ENCODE measurements around the gene USP27X. TPM values are rescaled to one million over a fixed set of nuclear protein-coding genes. Genes with fewer than 3 reads are reported as not detected.

The USP27X gene
- total RNA-seq, 3 donors from 2014 or later (not counting 1 experiment from before 2014, with no cell fraction given), result 1.7 to 2.4 (median 2.0) TPM

- TF ChIP-seq CTCF (IDR thresholded peaks at IDR 0.05), result no peak
- Mint-ChIP-seq H3K27ac (peak within 1 kb of the TSS in 1 of 2 donors; percentile 72), H3K9me3 (no peaks in the 10 kb centered on the region), H3K4me1 (no peaks in the 10 kb centered on the region), H3K4me3 (peak within 1 kb of the TSS; percentile 82), H3K27me3 (ENCODE audit: low read depth in 2 of 2) (peaks cover 0 to 15% of the 10 kb centered on the region in 2 donors), H3K36me3 (no peaks in the 10 kb centered on the region)
- DNase-seq, result peak; percentile 87 to 97
- H3K36me3 ChIP-seq (ENCODE audit: control insufficient read depth, insufficient read depth, low read length), result no peaks in the 10 kb centered on the region
- no peaks in the 10 kb centered on the region for H3K9me3 ChIP-seq (ENCODE audit: control insufficient read depth, insufficient read depth, low read length)
- no peaks in the 10 kb centered on the region for H3K27me3 ChIP-seq (ENCODE audit: control insufficient read depth, insufficient read depth, low read length)
- H3K4me1 ChIP-seq (ENCODE audit: control insufficient read depth, insufficient read depth, low read length), result peaks cover 8% of the 10 kb centered on the region
- ATAC-seq, result peak; percentile 92 to 98 (median 96)
- under 1% methylated on average over 80 of the region's 83 CpGs for WGBS (ENCODE audit: insufficient coverage)
- H3K4me3 ChIP-seq (ENCODE audit: low read length), result peak within 1 kb of the TSS; percentile 64
- intact Hi-C loops (cut with micrococcal nuclease), result loop anchor here (1.0 kb wide), 1 partner anchor 43 kb away; the partner anchor contains the start of gene USP27X
- H3K27ac ChIP-seq (ENCODE audit: low read length), result peak within 1 kb of the TSS; percentile 54
Observed at GRCh38 chrX:49922291-49923241, 43.3 kb downstream of the USP27X start, which contains the start of gene CLCN5. Gene CLCN5 (plus strand): TSS chrX:49922596. CDS start chrX:49925299, 2,703 bp downstream.

- Mint-ChIP-seq H3K36me3 (no peaks in the 10 kb centered on the region), H3K27ac (no peak overlapping the region), H3K9me3 (no peaks in the 10 kb centered on the region), H3K4me3 (no peak overlapping the region), H3K4me1 (no peaks in the 10 kb centered on the region), H3K27me3 (ENCODE audit: low read depth in 2 of 2) (peaks cover 0 to 15% of the 10 kb centered on the region in 2 donors)
- Histone ChIP-seq H3K36me3 (ENCODE audit: control insufficient read depth, insufficient read depth, low read length) (no peaks in the 10 kb centered on the region), H3K27ac (ENCODE audit: low read length) (no peak overlapping the region), H3K27me3 (ENCODE audit: control insufficient read depth, insufficient read depth, low read length) (no peaks in the 10 kb centered on the region), H3K4me1 (ENCODE audit: control insufficient read depth, insufficient read depth, low read length) (peaks cover 8% of the 10 kb centered on the region), H3K9me3 (ENCODE audit: control insufficient read depth, insufficient read depth, low read length) (no peaks in the 10 kb centered on the region), H3K4me3 (ENCODE audit: low read length) (no peak overlapping the region)
- WGBS (ENCODE audit: insufficient coverage), result 50% methylated on average over 1 of the region's 2 CpGs
- intact Hi-C loops (cut with micrococcal nuclease), result no loop called here
- TF ChIP-seq CTCF (IDR thresholded peaks at IDR 0.05), result no peak
- no peak for ATAC-seq
- no peak for DNase-seq
Observed at GRCh38 chrX:49925176-49925575, 45.9 kb downstream of the USP27X start.

- H3K27me3 Mint-ChIP-seq (ENCODE audit: low read depth in 2 of 2), result peaks cover 0 to 25% of the 10 kb centered on the region in 2 donors
- Histone ChIP-seq H3K4me3 (ENCODE audit: low read length) (no peak overlapping the region), H3K9me3 (ENCODE audit: control insufficient read depth, insufficient read depth, low read length) (no peaks in the 10 kb centered on the region), H3K27me3 (ENCODE audit: control insufficient read depth, insufficient read depth, low read length) (no peaks in the 10 kb centered on the region), H3K4me1 (ENCODE audit: control insufficient read depth, insufficient read depth, low read length) (no peaks in the 10 kb centered on the region), H3K27ac (ENCODE audit: low read length) (no peak overlapping the region), H3K36me3 (ENCODE audit: control insufficient read depth, insufficient read depth, low read length) (no peaks in the 10 kb centered on the region)
- H3K9me3 Mint-ChIP-seq, result no peaks in the 10 kb centered on the region
- no peak overlapping the region for H3K4me3 Mint-ChIP-seq
- H3K36me3 Mint-ChIP-seq, result no peaks in the 10 kb centered on the region
- no peak overlapping the region for H3K27ac Mint-ChIP-seq
- no CpG with 5 or more reads among the region's 1 CpG for WGBS (ENCODE audit: insufficient coverage)
- no peak for TF ChIP-seq CTCF (IDR thresholded peaks at IDR 0.05)
- no peak for DNase-seq
- no peaks in the 10 kb centered on the region for H3K4me1 Mint-ChIP-seq
- intact Hi-C loops (cut with micrococcal nuclease), result no loop called here
- ATAC-seq, result no peak
Observed at GRCh38 chrX:49930039-49930438, 50.8 kb downstream of the USP27X start.

Other genes starting within 250 kb of the USP27X start
- not detected for gene PAGE1, start 183.5 kb upstream of the USP27X start, total RNA-seq
- not detected for gene PAGE4, start 50.2 kb upstream of the USP27X start, total RNA-seq
- gene CLCN5, start 43.1 kb downstream of the USP27X start, total RNA-seq, result 1 to 10 TPM; 2.5 to 4.5 (median 4.0) TPM

Data from natural killer cell (primary cell).